K562 (cell line): ENCODE results near the gene CTXN1. TPM values are rescaled to one million over a fixed set of nuclear protein-coding genes. Genes with fewer than 3 reads are reported as not detected.

ENCODE experiments used
- polyA plus RNA-seq, 8 experiments: library from polyadenylated mRNA; depleted of rRNA in 4 of 8; stranded (reverse) in 5 of 8; unstranded in 3 of 8; fragments of >200 nt; fragmentation: Nextera tagmentation in 2 of 8; fragmentation: Illumina TruSeq in 1 of 8; extraction: Ambion mirVana in 2 of 8; extraction: Trizol in 1 of 8; gene quantifications; 2 replicates each; pipeline versions ENCODE4 v1.2.1 to v1.2.3, GENCODE V29; 2011 to 2014; ENCODE audit warnings: inconsistent platforms in 1 of 8, missing spikeins in 1 of 8
- total RNA-seq, 7 experiments: library from RNA; depleted of rRNA in 6 of 7; stranded (reverse); fragments of >200 nt in 6 of 7; fragmentation: Illumina TruSeq in 2 of 7; extraction: Trizol in 2 of 7; gene quantifications; 2 replicates each; pipeline versions ENCODE4 v1.2.1 to v1.2.3, GENCODE V29; 2011 to 2021; ENCODE audit warnings: low replicate concordance in 1 of 7
- TF ChIP-seq, protein P1 (sequence below): sonication (generic); formaldehyde crosslinking; IDR thresholded peaks from 2 replicates; pipeline ENCODE4 v1.8.0; 2023; ENCODE audit warnings: mild to moderate bottlenecking, missing genetic modification reagents
- TF ChIP-seq, protein P2 (sequence below): sonication (generic); formaldehyde crosslinking; IDR thresholded peaks from 2 replicates; pipeline ENCODE4 v1.8.1; 2023; ENCODE audit warnings: mild to moderate bottlenecking, missing genetic modification reagents, moderate library complexity

CTXN1 gene
- total and polyA plus RNA-seq, 9 of the 15 experiments (the other 6 are each of a cell fraction or from before 2014, with no cell fraction given): 0.15 to 37.4 (median 1.8) TPM; not detected in 2

- TF ChIP-seq, protein P1, sequence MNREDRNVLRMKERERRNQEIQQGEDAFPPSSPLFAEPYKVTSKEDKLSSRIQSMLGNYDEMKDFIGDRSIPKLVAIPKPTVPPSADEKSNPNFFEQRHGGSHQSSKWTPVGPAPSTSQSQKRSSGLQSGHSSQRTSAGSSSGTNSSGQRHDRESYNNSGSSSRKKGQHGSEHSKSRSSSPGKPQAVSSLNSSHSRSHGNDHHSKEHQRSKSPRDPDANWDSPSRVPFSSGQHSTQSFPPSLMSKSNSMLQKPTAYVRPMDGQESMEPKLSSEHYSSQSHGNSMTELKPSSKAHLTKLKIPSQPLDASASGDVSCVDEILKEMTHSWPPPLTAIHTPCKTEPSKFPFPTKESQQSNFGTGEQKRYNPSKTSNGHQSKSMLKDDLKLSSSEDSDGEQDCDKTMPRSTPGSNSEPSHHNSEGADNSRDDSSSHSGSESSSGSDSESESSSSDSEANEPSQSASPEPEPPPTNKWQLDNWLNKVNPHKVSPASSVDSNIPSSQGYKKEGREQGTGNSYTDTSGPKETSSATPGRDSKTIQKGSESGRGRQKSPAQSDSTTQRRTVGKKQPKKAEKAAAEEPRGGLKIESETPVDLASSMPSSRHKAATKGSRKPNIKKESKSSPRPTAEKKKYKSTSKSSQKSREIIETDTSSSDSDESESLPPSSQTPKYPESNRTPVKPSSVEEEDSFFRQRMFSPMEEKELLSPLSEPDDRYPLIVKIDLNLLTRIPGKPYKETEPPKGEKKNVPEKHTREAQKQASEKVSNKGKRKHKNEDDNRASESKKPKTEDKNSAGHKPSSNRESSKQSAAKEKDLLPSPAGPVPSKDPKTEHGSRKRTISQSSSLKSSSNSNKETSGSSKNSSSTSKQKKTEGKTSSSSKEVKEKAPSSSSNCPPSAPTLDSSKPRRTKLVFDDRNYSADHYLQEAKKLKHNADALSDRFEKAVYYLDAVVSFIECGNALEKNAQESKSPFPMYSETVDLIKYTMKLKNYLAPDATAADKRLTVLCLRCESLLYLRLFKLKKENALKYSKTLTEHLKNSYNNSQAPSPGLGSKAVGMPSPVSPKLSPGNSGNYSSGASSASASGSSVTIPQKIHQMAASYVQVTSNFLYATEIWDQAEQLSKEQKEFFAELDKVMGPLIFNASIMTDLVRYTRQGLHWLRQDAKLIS: no peak
- TF ChIP-seq, protein P2, sequence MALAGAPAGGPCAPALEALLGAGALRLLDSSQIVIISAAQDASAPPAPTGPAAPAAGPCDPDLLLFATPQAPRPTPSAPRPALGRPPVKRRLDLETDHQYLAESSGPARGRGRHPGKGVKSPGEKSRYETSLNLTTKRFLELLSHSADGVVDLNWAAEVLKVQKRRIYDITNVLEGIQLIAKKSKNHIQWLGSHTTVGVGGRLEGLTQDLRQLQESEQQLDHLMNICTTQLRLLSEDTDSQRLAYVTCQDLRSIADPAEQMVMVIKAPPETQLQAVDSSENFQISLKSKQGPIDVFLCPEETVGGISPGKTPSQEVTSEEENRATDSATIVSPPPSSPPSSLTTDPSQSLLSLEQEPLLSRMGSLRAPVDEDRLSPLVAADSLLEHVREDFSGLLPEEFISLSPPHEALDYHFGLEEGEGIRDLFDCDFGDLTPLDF: no peak
- TF ChIP-seq, all 486 proteins: peak for 2
Measured at GRCh38 chr19:7971553-7972520, 45.9 kb upstream of the CTXN1 start (continued).
